PC-9 (cell line): ENCODE results near the gene GRM1. TPM values are rescaled to one million over a fixed set of nuclear protein-coding genes. Genes with fewer than 3 reads are reported as not detected.

Experiments used
- BruUV-seq: library from RNA; stranded (reverse); fragments of 400-500 nt; replicated peaks from 2 replicates; lab custom pipeline; 2021; lab: Mats Ljungman, UMichigan
- CTCF ChIA-PET: fragments of 300-600 bp; sonication (Branson Sonifier 250); formaldehyde crosslinking; loops from one replicate; lab custom pipeline; 2022; ENCODE audit warnings: antibody characterized with exemption; lab: Charles Lee
- POLR2A ChIA-PET: fragments of 300-600 bp; sonication (Branson Sonifier 250); formaldehyde crosslinking; loops from one replicate; lab custom pipeline; 2022; ENCODE audit warnings: antibody characterized with exemption; ENCODE audit not compliant: unreplicated experiment; lab: Charles Lee
- DNase-seq, 2 experiments: peaks; one replicate each; pipeline versions ENCODE4 v3.0.0 to v3.0.0-alpha.2; 2015 to 2022; ENCODE audit warnings: mixed read lengths in 1 of 2
- H2AFZ ChIP-seq: fragments of 200-600 bp; sonication (generic); 2 replicates; pipeline ENCODE4 v1.8.1; 2017; ENCODE audit warnings: antibody characterized with exemption
- H3F3A ChIP-seq: fragments of 200-600 bp; sonication (generic); 2 replicates; pipeline ENCODE4 v1.8.1; 2017; ENCODE audit warnings: antibody characterized with exemption, mild to moderate bottlenecking, low read depth; ENCODE audit not compliant: insufficient read depth
- H3K27ac ChIP-seq: fragments of 200-600 bp; sonication (generic); 2 replicates; pipeline ENCODE4 v1.6.1; 2016; ENCODE audit warnings: mixed run types
- H3K27me3 ChIP-seq: fragments of 200-600 bp; sonication (generic); 2 replicates; pipeline ENCODE4 v1.6.1; 2016; ENCODE audit warnings: low read depth, mixed run types; ENCODE audit not compliant: insufficient read depth
- H3K36me3 ChIP-seq: fragments of 200-600 bp; sonication (generic); 2 replicates; pipeline ENCODE4 v1.6.1; 2016; ENCODE audit warnings: low read depth, mixed run types
- H3K4me1 ChIP-seq: fragments of 200-600 bp; sonication (generic); replicated peaks from 2 replicates; pipeline ENCODE4 v1.6.1; 2016; ENCODE audit warnings: mixed run types; ENCODE audit not compliant: insufficient read depth
- H3K4me2 ChIP-seq: fragments of 200-600 bp; sonication (generic); 2 replicates; pipeline ENCODE4 v1.6.1; 2017; ENCODE audit warnings: mixed run types
- H3K4me3 ChIP-seq: fragments of 200-600 bp; sonication (generic); 2 replicates; pipeline ENCODE4 v1.6.1; 2016; ENCODE audit warnings: mixed run types
- H3K79me2 ChIP-seq: fragments of 200-600 bp; sonication (generic); 2 replicates; pipeline ENCODE4 v1.6.1; 2017; ENCODE audit warnings: low read depth, mixed run types
- H3K9me2 ChIP-seq: fragments of 200-600 bp; sonication (generic); 2 replicates; pipeline ENCODE4 v1.8.1; 2017; ENCODE audit warnings: mild to moderate bottlenecking; ENCODE audit not compliant: insufficient read depth
- H3K9me3 ChIP-seq: fragments of 200-600 bp; sonication (generic); 2 replicates; pipeline ENCODE4 v1.8.1; 2016; ENCODE audit warnings: low read depth; ENCODE audit not compliant: insufficient read depth
- H4K20me1 ChIP-seq: fragments of 200-600 bp; sonication (generic); 2 replicates; pipeline ENCODE4 v1.8.1; 2017; ENCODE audit not compliant: insufficient read depth
- EZH2 ChIP-seq: fragments of 200-600 bp; sonication (generic); IDR thresholded peaks from 2 replicates; pipeline ENCODE4 v1.8.0; 2017; ENCODE audit warnings: antibody characterized with exemption, low read depth
- intact Hi-C: fragments of 100-400 bp; cut with micrococcal nuclease; formaldehyde crosslinking; loops from one replicate; pipeline ENCODE4 v1.10.0; 2022; ENCODE audit not compliant: unreplicated experiment
- total RNA-seq: library from RNA; stranded (reverse); gene quantifications from 2 replicates; pipeline ENCODE4 v1.2.3, GENCODE V29; 2021
- TF ChIP-seq, protein P1 (sequence below): fragments of 200-600 bp; sonication (generic); conservative IDR thresholded peaks from 2 replicates; pipeline ENCODE4 v1.6.1; 2017; ENCODE audit warnings: mixed run types, antibody characterized with exemption, mild to moderate bottlenecking, moderate library complexity

GRM1 gene
- total RNA-seq, 1 experiment from 2014 or later = 0.26 TPM

DNA sequence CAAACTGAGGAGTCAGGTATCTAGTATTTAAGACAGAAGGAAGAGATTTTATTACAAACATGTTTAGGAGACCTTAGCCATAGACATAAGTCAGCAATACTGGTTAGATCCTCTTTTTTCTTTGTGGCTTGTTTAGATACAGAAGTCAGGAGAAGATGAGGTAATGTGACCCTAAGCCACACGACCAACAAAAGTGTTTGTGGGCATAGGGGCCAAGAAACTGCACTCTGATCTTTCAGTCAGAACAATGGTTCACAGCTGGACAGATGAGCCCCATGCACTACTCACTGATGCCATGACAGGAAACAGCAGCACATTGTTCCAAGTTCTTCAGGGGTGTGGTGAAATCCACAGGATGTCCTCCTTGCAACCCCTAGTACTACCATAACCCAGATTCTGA, 276.2 kb downstream of the GRM1 start:
- CTCF ChIA-PET = no interaction called here
- BruUV-seq = no TSS peak
- no peak for DNase-seq
- H3F3A ChIP-seq = no peaks in the 10 kb centered on the region
- intact Hi-C loops = no loop called here
- no peaks in the 10 kb centered on the region for H3K36me3 ChIP-seq
- no peaks in the 10 kb centered on the region for H3K9me3 ChIP-seq
- H4K20me1 ChIP-seq = no peaks in the 10 kb centered on the region
- no peaks in the 10 kb centered on the region for H3K27me3 ChIP-seq
- H3K4me1 ChIP-seq = 0 out of 2 replicates have a peak, but pooled peaks cover 8% of the 10 kb centered on the region
- no peak overlapping the region for H2AFZ ChIP-seq
- H3K4me3 ChIP-seq = no peak overlapping the region
- no peak for TF ChIP-seq EZH2
- TF ChIP-seq, protein P1, sequence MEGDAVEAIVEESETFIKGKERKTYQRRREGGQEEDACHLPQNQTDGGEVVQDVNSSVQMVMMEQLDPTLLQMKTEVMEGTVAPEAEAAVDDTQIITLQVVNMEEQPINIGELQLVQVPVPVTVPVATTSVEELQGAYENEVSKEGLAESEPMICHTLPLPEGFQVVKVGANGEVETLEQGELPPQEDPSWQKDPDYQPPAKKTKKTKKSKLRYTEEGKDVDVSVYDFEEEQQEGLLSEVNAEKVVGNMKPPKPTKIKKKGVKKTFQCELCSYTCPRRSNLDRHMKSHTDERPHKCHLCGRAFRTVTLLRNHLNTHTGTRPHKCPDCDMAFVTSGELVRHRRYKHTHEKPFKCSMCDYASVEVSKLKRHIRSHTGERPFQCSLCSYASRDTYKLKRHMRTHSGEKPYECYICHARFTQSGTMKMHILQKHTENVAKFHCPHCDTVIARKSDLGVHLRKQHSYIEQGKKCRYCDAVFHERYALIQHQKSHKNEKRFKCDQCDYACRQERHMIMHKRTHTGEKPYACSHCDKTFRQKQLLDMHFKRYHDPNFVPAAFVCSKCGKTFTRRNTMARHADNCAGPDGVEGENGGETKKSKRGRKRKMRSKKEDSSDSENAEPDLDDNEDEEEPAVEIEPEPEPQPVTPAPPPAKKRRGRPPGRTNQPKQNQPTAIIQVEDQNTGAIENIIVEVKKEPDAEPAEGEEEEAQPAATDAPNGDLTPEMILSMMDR = no peak
- no peaks in the 10 kb centered on the region for H3K79me2 ChIP-seq
- no peaks in the 10 kb centered on the region for H3K9me2 ChIP-seq
- H3K27ac ChIP-seq = no peak overlapping the region
- no peak overlapping the region for H3K4me2 ChIP-seq
- POLR2A ChIA-PET = no interaction called here

DNA sequence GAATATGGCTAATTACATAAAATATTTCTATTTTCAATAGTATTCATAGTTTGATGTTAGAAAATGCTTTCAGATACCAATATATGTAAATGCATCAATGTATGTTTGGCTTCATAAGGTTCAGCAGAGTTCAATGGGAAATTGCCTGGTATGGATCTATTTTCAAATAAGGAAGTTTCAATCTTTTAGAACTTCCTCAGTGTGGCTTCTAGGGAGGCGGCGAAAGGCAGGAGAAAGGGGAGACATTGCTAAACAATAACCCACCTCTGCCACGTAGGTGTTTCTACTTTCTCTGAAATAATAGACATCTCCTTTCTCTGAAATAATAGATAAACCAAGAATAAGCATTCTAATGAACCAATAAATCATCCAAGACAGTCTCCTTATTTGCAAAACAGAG, 277.1 kb downstream of the GRM1 start:
- Histone ChIP-seq H3K4me1 (0 out of 2 replicates have a peak, but pooled peaks cover 8% of the 10 kb centered on the region), H3K27me3 (no peaks in the 10 kb centered on the region), H2AFZ (no peak overlapping the region), H3F3A (no peaks in the 10 kb centered on the region), H3K9me3 (no peaks in the 10 kb centered on the region), H3K4me2 (no peak overlapping the region), H3K4me3 (no peak overlapping the region), H3K36me3 (no peaks in the 10 kb centered on the region), H3K9me2 (no peaks in the 10 kb centered on the region), H4K20me1 (no peaks in the 10 kb centered on the region), H3K27ac (no peak overlapping the region), H3K79me2 (no peaks in the 10 kb centered on the region)
- ChIA-PET CTCF (no interaction called here), POLR2A (no interaction called here)
- DNase-seq = no peak
- no TSS peak for BruUV-seq
- no peak for TF ChIP-seq EZH2
- TF ChIP-seq, protein P1 = no peak
- intact Hi-C loops = no loop called here

DNA sequence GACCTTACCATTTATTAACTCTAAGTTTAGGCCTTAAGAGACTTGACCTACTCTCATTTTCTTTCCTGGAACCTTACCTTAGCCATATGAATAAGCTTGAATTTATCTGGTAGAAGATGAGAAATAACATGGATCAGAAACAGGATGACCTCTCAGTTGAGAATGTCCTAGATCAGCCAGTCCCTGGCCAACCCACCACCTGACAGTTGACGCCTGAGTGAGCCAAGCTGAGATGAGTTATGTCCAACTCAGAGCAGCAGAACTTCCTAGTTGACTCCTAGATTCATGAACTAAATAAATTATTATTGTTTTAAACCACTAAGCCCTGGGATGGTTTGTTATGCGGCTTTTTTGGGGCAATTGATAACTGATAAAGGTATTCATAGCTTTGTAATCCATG, 281.8 kb downstream of the GRM1 start:
- H3K27me3 ChIP-seq = no peaks in the 10 kb centered on the region
- no peaks in the 10 kb centered on the region for H3K79me2 ChIP-seq
- no peak overlapping the region for H3K4me2 ChIP-seq
- H3K36me3 ChIP-seq = no peaks in the 10 kb centered on the region
- DNase-seq = no peak
- intact Hi-C loops = no loop called here
- no peaks in the 10 kb centered on the region for H3K4me1 ChIP-seq
- no TSS peak for BruUV-seq
- ChIA-PET POLR2A (no interaction called here), CTCF (no interaction called here)
- H3K27ac ChIP-seq = no peak overlapping the region
- no peaks in the 10 kb centered on the region for H3F3A ChIP-seq
- H3K4me3 ChIP-seq = no peak overlapping the region
- TF ChIP-seq, protein P1 = no peak
- no peak for TF ChIP-seq EZH2
- no peak overlapping the region for H2AFZ ChIP-seq
- H3K9me2 ChIP-seq = no peaks in the 10 kb centered on the region
- H4K20me1 ChIP-seq = no peaks in the 10 kb centered on the region
- no peaks in the 10 kb centered on the region for H3K9me3 ChIP-seq
